ENCODE results near the gene TAF1.
A peak's percentile ranks its signal among the peaks of the same experiment; 100 is the strongest.
"Not testable (repeated sequence)": the region's sequence is repeated elsewhere in the genome, so short reads cannot be mapped to it uniquely, and the experiment has no call there.

TAF1 gene

DNA sequence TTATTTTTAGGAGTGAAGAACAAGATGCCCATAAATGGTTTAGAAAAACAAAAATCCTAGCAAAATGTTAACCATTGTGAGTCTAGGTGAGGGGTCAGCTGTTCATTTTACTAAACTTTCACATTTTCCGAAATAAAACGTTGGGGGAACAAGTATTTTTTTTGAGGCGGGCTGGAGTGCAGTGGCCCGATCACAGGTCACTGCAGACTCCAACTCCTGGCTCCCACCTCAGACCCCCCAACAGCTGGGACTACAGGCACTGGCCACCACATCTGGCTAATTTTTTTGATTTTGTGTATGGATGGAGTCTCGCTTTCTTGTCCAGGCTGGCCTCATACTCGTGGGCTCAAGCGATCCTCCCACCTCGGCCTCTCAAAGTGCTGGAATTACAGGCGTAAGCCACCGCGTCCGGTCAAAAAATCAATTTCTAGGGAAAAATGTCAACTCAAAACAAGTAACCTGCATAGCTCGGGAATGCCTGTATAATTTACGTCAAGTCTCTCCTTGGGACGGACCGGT lies 742 bp upstream of the TAF1 start:
- Histone ChIP-seq H3K4me3 (ENCODE audit: low read length) (peak overlapping the region; percentile 99), H3K27me3 (ENCODE audit: insufficient read depth, low read length) (no peaks in the 10 kb centered on the region), H3K9ac (ENCODE audit: low read depth, low read length) (peak overlapping the region; percentile 97), H3K27ac (ENCODE audit: low read depth, low read length) (peak overlapping the region; percentile 90), H3K4me1 (ENCODE audit: insufficient read depth, low read length) (no peaks in the 10 kb centered on the region), H3K9me3 (ENCODE audit: insufficient read depth, low read depth, low read length) (no peaks in the 10 kb centered on the region), H3K36me3 (ENCODE audit: insufficient read depth, low read length) (peaks cover 16% of the 10 kb centered on the region)
- 13% methylated on average over 16 of the region's 16 CpGs for WGBS

GRCh38 chrX:71366674-71367256 lies 608 bp downstream of the TAF1 start:
- peak overlapping the region; percentile 90; the same call in 1 of the 2 replicates for H3K27ac ChIP-seq (ENCODE audit: low read depth, low read length)
- peaks cover 24% of the 10 kb centered on the region for H3K36me3 ChIP-seq (ENCODE audit: insufficient read depth, low read length)
- under 1% methylated on average over 36 of the region's 36 CpGs for WGBS
- no peaks in the 10 kb centered on the region for H3K27me3 ChIP-seq (ENCODE audit: insufficient read depth, low read length)
- H3K4me1 ChIP-seq (ENCODE audit: insufficient read depth, low read length) = no peaks in the 10 kb centered on the region
- peak overlapping the region; percentile 91 for H3K9ac ChIP-seq (ENCODE audit: low read depth, low read length)
- peak overlapping the region; percentile 99 for H3K4me3 ChIP-seq (ENCODE audit: low read length)
- H3K9me3 ChIP-seq (ENCODE audit: insufficient read depth, low read depth, low read length) = no peaks in the 10 kb centered on the region

- H3K4me1 ChIP-seq (ENCODE audit: insufficient read depth, low read length) = no peaks in the 10 kb centered on the region
- H3K27ac ChIP-seq (ENCODE audit: low read depth, low read length) = no peak overlapping the region
- H3K4me3 ChIP-seq (ENCODE audit: low read length) = peak overlapping the region; percentile 99
- WGBS = 43% methylated on average over 14 of the region's 14 CpGs
- H3K27me3 ChIP-seq (ENCODE audit: insufficient read depth, low read length) = no peaks in the 10 kb centered on the region
- H3K36me3 ChIP-seq (ENCODE audit: insufficient read depth, low read length) = peaks cover 26% of the 10 kb centered on the region
- H3K9me3 ChIP-seq (ENCODE audit: insufficient read depth, low read depth, low read length) = no peaks in the 10 kb centered on the region
- H3K9ac ChIP-seq (ENCODE audit: low read depth, low read length) = peak overlapping the region; percentile 91
These were observed 1.2 kb downstream of the TAF1 start for GRCh38 chrX:71367396-71367795.

- H3K27me3 ChIP-seq (ENCODE audit: insufficient read depth, low read length) = no peaks in the 10 kb centered on the region
- peaks cover 59% of the 10 kb centered on the region for H3K36me3 ChIP-seq (ENCODE audit: insufficient read depth, low read length)
- 95% methylated on average over 4 of the region's 4 CpGs for WGBS
- no peaks in the 10 kb centered on the region for H3K4me1 ChIP-seq (ENCODE audit: insufficient read depth, low read length)
- H3K9ac ChIP-seq (ENCODE audit: low read depth, low read length) = no peak overlapping the region
- H3K9me3 ChIP-seq (ENCODE audit: insufficient read depth, low read depth, low read length) = no peaks in the 10 kb centered on the region
- H3K27ac ChIP-seq (ENCODE audit: low read depth, low read length) = no peak overlapping the region
- no peak overlapping the region for H3K4me3 ChIP-seq (ENCODE audit: low read length)
These were observed 6.2 kb downstream of the TAF1 start for GRCh38 chrX:71372388-71372787.

GRCh38 chrX:71378732-71379131 lies 12.6 kb downstream of the TAF1 start:
- no peaks in the 10 kb centered on the region for H3K9me3 ChIP-seq (ENCODE audit: insufficient read depth, low read depth, low read length)
- H3K9ac ChIP-seq (ENCODE audit: low read depth, low read length) = no peak overlapping the region
- no peaks in the 10 kb centered on the region for H3K27me3 ChIP-seq (ENCODE audit: insufficient read depth, low read length)
- WGBS = 94% methylated on average over 3 of the region's 3 CpGs
- peaks cover 93% of the 10 kb centered on the region for H3K36me3 ChIP-seq (ENCODE audit: insufficient read depth, low read length)
- no peaks in the 10 kb centered on the region for H3K4me1 ChIP-seq (ENCODE audit: insufficient read depth, low read length)
- no peak overlapping the region for H3K27ac ChIP-seq (ENCODE audit: low read depth, low read length)
- H3K4me3 ChIP-seq (ENCODE audit: low read length) = no peak overlapping the region

DNA sequence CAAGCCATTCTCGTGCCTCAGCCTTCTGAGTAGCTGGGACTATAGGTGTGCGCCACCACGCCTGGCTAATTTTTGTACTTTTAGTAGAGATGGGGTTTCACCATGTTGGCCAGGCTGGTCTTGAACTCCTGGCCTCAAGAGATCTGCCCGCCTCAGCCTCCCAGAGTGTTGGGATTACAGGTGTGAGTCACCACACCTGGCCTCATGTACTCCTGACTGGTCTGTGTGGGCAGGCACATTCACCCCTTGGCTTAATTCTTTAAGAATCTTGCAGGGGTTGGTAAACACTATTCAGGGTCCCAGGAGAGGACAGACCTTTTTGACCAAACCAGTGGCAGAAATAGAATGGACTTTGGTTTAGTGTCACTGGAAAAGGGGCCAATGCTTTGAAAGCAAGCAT lies 25.6 kb downstream of the TAF1 start:
- not testable (repeated sequence) for H3K9ac ChIP-seq (ENCODE audit: low read depth, low read length); H3K9me3 ChIP-seq (ENCODE audit: insufficient read depth, low read depth, low read length); H3K27me3 ChIP-seq (ENCODE audit: insufficient read depth, low read length); H3K4me3 ChIP-seq (ENCODE audit: low read length); H3K4me1 ChIP-seq (ENCODE audit: insufficient read depth, low read length); H3K27ac ChIP-seq (ENCODE audit: low read depth, low read length)
- WGBS = 92% methylated on average over 4 of the region's 4 CpGs
- H3K36me3 ChIP-seq (ENCODE audit: insufficient read depth, low read length) = peaks cover 94% of the 10 kb centered on the region

- WGBS = 95% methylated on average over 5 of the region's 5 CpGs
- no peaks in the 10 kb centered on the region for H3K4me1 ChIP-seq (ENCODE audit: insufficient read depth, low read length)
- no peaks in the 10 kb centered on the region for H3K27me3 ChIP-seq (ENCODE audit: insufficient read depth, low read length)
- H3K9ac ChIP-seq (ENCODE audit: low read depth, low read length) = no peak overlapping the region
- peaks cover 95% of the 10 kb centered on the region for H3K36me3 ChIP-seq (ENCODE audit: insufficient read depth, low read length)
- no peak overlapping the region for H3K27ac ChIP-seq (ENCODE audit: low read depth, low read length)
- no peak overlapping the region for H3K4me3 ChIP-seq (ENCODE audit: low read length)
- H3K9me3 ChIP-seq (ENCODE audit: insufficient read depth, low read depth, low read length) = no peaks in the 10 kb centered on the region
These were observed 27.8 kb downstream of the TAF1 start for GRCh38 chrX:71393919-71394318.

DNA sequence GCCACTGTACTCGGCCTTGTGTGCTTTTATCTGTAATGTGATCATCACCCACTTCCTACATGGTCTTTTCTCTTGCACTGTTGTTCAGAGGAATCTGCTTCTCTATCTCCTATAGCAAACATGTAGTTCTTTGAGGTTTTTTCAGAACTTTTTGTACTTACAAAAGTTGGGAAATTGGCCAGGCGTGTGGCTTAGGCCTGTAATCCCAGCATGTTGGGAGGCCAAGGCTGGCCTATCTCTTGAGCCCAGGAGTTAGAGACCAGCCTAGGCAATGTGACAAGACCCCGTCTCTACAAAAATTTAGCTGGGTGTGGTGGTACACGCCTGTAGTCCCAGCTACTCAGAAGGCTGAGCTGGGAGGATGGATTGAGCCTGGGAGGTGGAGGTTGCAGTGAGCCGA lies 30.4 kb downstream of the TAF1 start:
- Histone ChIP-seq H3K9me3 (ENCODE audit: insufficient read depth, low read depth, low read length) (no peaks in the 10 kb centered on the region), H3K4me3 (ENCODE audit: low read length) (no peak overlapping the region), H3K4me1 (ENCODE audit: insufficient read depth, low read length) (no peaks in the 10 kb centered on the region), H3K27me3 (ENCODE audit: insufficient read depth, low read length) (no peaks in the 10 kb centered on the region), H3K36me3 (ENCODE audit: insufficient read depth, low read length) (peaks cover 88% of the 10 kb centered on the region), H3K27ac (ENCODE audit: low read depth, low read length) (no peak overlapping the region), H3K9ac (ENCODE audit: low read depth, low read length) (no peak overlapping the region)
- WGBS = 96% methylated on average over 5 of the region's 5 CpGs

GRCh38 chrX:71400710-71401109 lies 34.6 kb downstream of the TAF1 start:
- H3K27ac ChIP-seq (ENCODE audit: low read depth, low read length) = no peak overlapping the region
- no peaks in the 10 kb centered on the region for H3K27me3 ChIP-seq (ENCODE audit: insufficient read depth, low read length)
- no peaks in the 10 kb centered on the region for H3K4me1 ChIP-seq (ENCODE audit: insufficient read depth, low read length)
- H3K36me3 ChIP-seq (ENCODE audit: insufficient read depth, low read length) = peaks cover 80% of the 10 kb centered on the region
- no peak overlapping the region for H3K4me3 ChIP-seq (ENCODE audit: low read length)
- 100% methylated on average over 1 of the region's 1 CpG for WGBS
- no peaks in the 10 kb centered on the region for H3K9me3 ChIP-seq (ENCODE audit: insufficient read depth, low read depth, low read length)
- H3K9ac ChIP-seq (ENCODE audit: low read depth, low read length) = no peak overlapping the region

DNA sequence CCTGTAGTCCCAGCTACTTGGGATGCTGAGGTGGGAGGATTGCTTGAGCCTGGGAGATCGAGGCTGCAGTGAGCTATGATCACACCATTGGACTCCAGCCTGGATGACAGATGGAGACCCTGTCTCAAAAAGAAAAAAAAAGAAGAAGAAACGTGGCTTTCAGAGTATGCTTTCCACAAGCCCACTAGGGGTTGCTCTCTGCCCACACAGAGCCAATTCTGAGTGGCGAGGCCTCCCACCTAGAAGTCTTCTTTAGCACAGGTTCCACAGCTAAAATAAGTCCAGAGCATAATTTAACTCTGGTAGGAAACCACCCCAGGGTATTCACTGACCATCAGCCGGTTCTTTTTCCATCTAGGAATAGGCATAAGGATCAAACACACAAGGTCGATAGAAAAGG lies 50.1 kb downstream of the TAF1 start:
- WGBS = no CpG with 5 or more reads among the region's 5 CpGs
- H3K36me3 ChIP-seq (ENCODE audit: insufficient read depth, low read length) = peaks cover 52% of the 10 kb centered on the region
- H3K4me1 ChIP-seq (ENCODE audit: insufficient read depth, low read length); H3K9ac ChIP-seq (ENCODE audit: low read depth, low read length); H3K27ac ChIP-seq (ENCODE audit: low read depth, low read length); H3K4me3 ChIP-seq (ENCODE audit: low read length); H3K27me3 ChIP-seq (ENCODE audit: insufficient read depth, low read length); H3K9me3 ChIP-seq (ENCODE audit: insufficient read depth, low read depth, low read length): not testable (repeated sequence)

GRCh38 chrX:71420686-71421085 lies 54.5 kb downstream of the TAF1 start:
- no peak overlapping the region for H3K9ac ChIP-seq (ENCODE audit: low read depth, low read length)
- H3K4me1 ChIP-seq (ENCODE audit: insufficient read depth, low read length) = no peaks in the 10 kb centered on the region
- no peaks in the 10 kb centered on the region for H3K27me3 ChIP-seq (ENCODE audit: insufficient read depth, low read length)
- H3K27ac ChIP-seq (ENCODE audit: low read depth, low read length) = no peak overlapping the region
- no peak overlapping the region for H3K4me3 ChIP-seq (ENCODE audit: low read length)
- H3K9me3 ChIP-seq (ENCODE audit: insufficient read depth, low read depth, low read length) = no peaks in the 10 kb centered on the region
- WGBS = 95% methylated on average over 18 of the region's 20 CpGs
- H3K36me3 ChIP-seq (ENCODE audit: insufficient read depth, low read length) = peaks cover 61% of the 10 kb centered on the region

GRCh38 chrX:71432733-71433132 lies 66.6 kb downstream of the TAF1 start:
- H3K9ac ChIP-seq (ENCODE audit: low read depth, low read length) = no peak overlapping the region
- H3K36me3 ChIP-seq (ENCODE audit: insufficient read depth, low read length) = peaks cover 38% of the 10 kb centered on the region
- H3K27ac ChIP-seq (ENCODE audit: low read depth, low read length) = no peak overlapping the region
- no peaks in the 10 kb centered on the region for H3K9me3 ChIP-seq (ENCODE audit: insufficient read depth, low read depth, low read length)
- 100% methylated on average over 1 of the region's 1 CpG for WGBS
- H3K4me1 ChIP-seq (ENCODE audit: insufficient read depth, low read length) = no peaks in the 10 kb centered on the region
- H3K4me3 ChIP-seq (ENCODE audit: low read length) = no peak overlapping the region
- no peaks in the 10 kb centered on the region for H3K27me3 ChIP-seq (ENCODE audit: insufficient read depth, low read length)

All from HUES64 (cell line).